ENCODE measurements around the gene MCFD2. TPM values are rescaled to one million over a fixed set of nuclear protein-coding genes. Genes with fewer than 3 reads are reported as not detected.

The MCFD2 gene
- total RNA-seq, 1 donor = 265 TPM

DNA sequence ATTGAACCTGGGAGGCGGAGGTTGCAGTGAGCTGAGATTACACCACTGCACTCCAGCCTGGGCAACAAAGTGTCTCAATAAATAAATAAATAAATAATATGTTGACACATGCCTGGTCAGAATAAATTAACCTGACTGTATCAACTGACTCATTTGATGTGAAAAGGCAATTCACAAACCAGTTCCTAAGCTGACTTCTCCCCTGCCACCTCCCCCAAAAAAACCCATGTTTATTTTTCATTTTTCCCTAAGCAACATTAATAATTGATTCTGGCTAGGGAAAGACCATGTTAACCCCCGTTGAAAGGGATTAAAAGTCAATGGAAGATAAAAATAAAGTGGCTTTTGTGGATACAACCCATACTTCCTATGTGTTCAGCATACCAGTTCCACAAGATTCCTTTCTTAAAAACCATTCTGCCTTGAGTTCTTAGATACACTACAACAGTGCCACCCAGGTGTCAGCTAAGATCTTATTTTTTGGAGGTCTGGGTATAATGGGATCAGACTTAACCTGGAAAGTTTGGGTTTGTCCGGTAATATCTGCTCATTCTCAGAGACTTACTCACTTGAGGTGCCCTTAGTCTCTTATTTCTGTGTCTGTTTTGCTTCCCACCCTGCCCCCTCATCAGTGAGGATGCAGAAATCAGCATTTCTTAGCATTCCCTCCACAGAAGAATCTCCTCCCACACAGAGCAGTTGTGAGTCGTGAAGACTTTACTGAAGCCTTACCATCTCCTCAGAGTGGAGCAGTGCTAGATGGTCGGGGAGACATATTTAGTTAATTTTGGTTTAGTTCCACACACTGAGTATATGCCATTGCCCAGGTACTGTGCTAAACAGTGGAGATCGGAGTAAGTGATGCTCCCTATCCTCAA is 10.1 kb upstream of the MCFD2 start:
- no peak for DNase-seq (ENCODE audit: low read depth)
- TF ChIP-seq, protein P1, sequence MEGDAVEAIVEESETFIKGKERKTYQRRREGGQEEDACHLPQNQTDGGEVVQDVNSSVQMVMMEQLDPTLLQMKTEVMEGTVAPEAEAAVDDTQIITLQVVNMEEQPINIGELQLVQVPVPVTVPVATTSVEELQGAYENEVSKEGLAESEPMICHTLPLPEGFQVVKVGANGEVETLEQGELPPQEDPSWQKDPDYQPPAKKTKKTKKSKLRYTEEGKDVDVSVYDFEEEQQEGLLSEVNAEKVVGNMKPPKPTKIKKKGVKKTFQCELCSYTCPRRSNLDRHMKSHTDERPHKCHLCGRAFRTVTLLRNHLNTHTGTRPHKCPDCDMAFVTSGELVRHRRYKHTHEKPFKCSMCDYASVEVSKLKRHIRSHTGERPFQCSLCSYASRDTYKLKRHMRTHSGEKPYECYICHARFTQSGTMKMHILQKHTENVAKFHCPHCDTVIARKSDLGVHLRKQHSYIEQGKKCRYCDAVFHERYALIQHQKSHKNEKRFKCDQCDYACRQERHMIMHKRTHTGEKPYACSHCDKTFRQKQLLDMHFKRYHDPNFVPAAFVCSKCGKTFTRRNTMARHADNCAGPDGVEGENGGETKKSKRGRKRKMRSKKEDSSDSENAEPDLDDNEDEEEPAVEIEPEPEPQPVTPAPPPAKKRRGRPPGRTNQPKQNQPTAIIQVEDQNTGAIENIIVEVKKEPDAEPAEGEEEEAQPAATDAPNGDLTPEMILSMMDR (IDR thresholded peaks at IDR 0.05; ENCODE audit: insufficient read depth, low read length) = no peak
- H3K4me3 ChIP-seq (ENCODE audit: low read depth, low read length) = no peak overlapping the region

DNA sequence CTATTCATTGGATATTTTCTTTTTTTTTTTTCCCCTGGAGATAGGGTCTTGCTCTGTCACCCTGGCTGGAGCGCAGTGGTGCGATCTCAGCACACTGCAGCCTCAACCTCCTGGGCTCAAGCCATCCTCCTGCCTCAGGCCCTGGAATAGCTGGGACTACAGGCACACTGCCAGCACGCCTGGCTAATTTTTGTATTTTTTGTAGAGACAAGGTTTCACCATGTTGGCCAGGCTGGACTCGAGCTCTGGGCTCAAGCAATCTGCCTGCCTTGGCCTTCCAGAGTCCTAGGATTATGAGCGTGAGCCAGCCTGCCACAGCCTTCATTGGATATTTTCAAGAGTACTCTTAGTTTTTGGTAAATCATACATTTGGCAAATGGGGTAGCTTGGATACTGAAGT is 9.0 kb upstream of the MCFD2 start:
- DNase-seq (ENCODE audit: low read depth) = no peak
- H3K4me3 ChIP-seq (ENCODE audit: low read depth, low read length) = no peak overlapping the region
- TF ChIP-seq, protein P1 (IDR thresholded peaks at IDR 0.05; ENCODE audit: insufficient read depth, low read length) = no peak

DNA sequence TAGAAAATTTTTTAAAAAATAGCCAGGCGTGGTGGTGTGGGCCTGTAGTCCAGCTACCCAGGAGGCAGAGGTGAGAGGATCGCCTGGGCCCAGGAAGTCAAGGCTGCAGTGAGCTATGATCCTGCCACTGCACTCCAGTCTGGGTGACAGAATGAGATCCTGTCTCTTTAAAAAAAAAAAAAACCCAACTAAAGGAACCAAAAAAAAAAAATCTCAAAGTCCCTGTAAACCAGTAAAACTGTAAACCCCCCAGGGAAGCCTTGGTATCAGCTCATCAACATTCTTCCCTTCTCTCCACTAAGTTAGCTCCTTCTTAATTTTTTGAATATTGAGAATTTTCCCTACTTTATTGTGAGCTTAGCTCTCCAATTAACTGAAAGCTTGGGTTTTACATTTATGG is 8.4 kb upstream of the MCFD2 start:
- TF ChIP-seq, protein P1 (IDR thresholded peaks at IDR 0.05; ENCODE audit: insufficient read depth, low read length) = no peak
- no peak overlapping the region for H3K4me3 ChIP-seq (ENCODE audit: low read depth, low read length)
- no peak for DNase-seq (ENCODE audit: low read depth)

DNA sequence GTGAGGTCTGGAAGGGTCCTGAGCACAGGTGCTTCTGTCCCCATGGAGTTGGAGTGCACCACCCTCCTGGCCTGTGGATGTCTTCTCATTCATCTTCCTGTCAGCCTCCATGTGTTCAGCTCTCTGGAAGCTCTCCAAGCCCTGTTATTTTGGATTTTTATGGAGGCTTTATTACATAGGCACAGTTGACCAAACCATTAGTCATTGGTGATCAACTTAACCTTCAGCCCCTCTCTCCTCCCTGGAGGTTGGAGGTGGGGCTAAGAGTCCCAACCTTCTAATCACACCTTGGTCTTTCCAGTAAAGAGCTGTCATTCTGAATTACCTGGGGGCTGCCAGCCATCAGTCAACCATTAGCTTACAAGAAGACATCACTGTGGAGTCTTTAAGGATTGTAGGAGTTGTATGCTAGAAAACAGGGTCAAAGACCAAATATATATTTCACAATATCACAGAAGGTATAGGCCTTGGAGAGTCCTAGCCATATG is 7.5 kb upstream of the MCFD2 start:
- TF ChIP-seq, protein P1 (IDR thresholded peaks at IDR 0.05; ENCODE audit: insufficient read depth, low read length) = no peak
- DNase-seq (ENCODE audit: low read depth) = no peak
- H3K4me3 ChIP-seq (ENCODE audit: low read depth, low read length) = no peak overlapping the region

DNA sequence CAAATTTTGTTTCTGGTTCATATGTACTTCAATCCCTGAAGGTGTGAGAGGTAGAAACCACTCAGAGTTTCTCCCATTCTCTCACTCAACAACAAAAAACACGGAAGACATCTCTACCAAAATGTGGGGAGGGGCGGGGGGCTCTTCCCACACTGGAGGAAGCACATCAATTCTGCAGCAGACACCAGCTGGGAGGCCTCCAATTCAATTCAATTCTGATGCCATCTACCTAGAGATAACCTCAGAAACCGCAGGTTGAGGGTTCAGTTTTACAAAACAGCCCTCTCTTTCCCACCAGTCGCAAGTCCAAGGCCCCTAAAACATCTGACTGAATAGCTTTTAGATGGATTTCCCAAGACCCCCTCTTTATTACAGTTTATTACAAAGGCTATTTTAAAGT is 7.0 kb upstream of the MCFD2 start:
- H3K4me3 ChIP-seq (ENCODE audit: low read depth, low read length) = no peak overlapping the region
- no peak for DNase-seq (ENCODE audit: low read depth)
- TF ChIP-seq, protein P1 (IDR thresholded peaks at IDR 0.05; ENCODE audit: insufficient read depth, low read length) = no peak

DNA sequence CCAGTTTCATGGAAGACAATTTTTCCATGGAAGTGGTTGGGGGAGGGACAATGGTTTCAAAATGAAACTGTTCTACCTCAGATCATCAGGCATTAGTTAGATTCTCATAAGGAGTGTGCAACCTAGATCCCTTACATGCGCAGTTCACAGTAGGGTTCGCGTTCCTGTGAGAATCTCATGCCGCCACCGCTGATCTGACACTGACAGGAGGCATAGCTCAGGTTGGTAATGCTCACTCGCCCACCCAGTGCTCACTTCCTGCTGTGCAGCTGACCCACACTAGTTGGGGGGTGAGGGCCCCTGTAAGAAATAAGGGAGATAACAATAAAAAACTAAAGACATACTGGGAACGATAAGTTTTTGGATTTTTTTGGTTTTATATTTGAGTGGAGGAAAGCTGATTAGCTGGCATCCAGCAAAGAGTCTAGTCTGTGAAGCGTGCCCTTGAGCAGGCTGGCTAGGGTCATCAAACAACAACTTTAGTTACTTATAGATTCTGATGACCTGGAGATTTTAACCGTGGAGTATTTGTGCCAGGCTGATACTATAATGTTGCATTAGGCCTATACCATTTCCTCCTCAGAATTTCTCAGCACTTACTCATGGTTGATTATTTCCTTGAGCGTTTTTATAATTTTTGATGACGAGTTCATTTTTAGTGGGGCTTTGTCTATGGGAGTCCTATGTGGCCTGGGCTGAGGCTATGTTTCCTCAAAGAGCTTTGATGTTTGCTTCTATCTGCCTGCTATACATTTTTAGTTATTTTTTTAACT is 6.3 kb upstream of the MCFD2 start:
- no peak overlapping the region for H3K4me3 ChIP-seq (ENCODE audit: low read depth, low read length)
- TF ChIP-seq, protein P1 (IDR thresholded peaks at IDR 0.05; ENCODE audit: insufficient read depth, low read length) = no peak
- no peak for DNase-seq (ENCODE audit: low read depth)

All from fibroblast of the aortic adventitia (primary cell).